Pons (tissue), 1 donor: ENCODE measurements around the gene AFDN.

Experiments
- DNase-seq: peaks from one replicate; pipeline ENCODE4 v3.0.0-alpha.2; 2016; ENCODE audit warnings: low spot score

Gene AFDN

DNA sequence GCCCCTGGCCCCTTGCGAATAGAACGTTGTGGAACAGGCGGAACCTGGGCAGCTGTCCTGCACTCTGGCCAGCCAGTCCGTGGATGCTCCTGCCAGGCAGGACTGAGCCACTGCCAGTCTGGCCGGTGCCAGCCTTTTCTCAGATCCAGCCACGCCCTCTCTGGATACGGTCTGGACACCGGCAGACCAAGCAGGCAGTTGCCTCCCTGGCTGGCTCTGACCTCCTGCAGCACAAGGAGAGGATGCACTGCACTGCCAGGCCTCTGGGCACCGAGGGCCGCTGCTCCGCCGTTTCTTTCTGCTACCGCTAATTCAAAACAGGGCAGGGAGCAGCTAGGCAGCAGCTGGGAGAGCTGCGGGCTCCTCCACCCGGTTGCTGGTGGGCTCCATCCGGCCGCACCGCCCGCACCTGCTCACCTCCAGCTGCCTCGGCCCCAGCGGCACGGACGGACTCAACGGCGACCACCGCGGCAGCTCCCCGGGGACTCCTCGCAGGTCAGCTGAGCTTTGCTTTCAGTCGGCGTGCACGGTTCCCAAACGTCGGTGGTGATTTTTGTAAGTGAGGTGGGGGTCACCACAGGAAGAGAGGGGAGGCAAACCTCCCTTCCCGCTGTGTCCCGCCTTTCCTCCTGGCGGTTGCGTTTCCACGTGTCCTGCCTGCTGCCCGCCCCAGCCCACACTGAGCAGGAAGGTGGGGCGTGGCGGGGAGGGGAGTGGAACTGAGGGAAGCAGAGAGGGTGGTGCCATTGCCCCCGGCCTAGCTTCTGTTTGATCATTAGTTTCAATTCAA, 30.3 kb upstream of the AFDN start:
- DNase-seq, result peak; percentile 41

DNA sequence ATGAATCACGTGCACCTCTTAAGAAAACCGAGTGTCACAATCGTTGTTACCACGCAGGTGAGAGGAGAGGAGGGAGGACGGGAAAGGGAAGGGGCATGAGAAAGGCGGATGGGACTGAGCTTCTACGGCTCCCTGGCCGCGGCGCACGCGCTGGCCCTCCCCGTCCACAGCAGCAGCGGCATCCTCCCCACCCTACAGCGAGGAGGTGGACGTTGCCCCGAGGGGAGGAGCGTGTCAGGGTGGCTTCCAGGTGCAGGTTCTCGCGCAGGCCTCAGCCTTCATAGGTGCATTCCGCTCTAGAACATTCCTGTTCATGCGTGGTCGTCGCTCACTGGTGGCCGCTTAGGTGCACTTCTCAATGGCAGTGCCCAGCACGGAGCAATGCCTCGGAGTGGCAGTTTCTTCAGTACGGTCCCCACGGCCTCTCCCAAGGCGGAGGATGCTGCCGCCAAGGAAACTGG, 29.7 kb upstream of the AFDN start:
- no peak for DNase-seq

- no peak for DNase-seq
Observed at GRCh38 chr6:167797476-167798265, 29.0 kb upstream of the AFDN start.

GRCh38 chr6:167798453-167798852, 28.3 kb upstream of the AFDN start:
- no peak for DNase-seq

GRCh38 chr6:167799033-167799821, 27.5 kb upstream of the AFDN start:
- DNase-seq, result peak; percentile 40

GRCh38 chr6:167800549-167800948, 26.2 kb upstream of the AFDN start:
- no peak for DNase-seq

- DNase-seq, result no peak
Observed at GRCh38 chr6:167801263-167801662, 25.4 kb upstream of the AFDN start.

- no peak for DNase-seq
Observed at GRCh38 chr6:167802339-167802738, 24.4 kb upstream of the AFDN start.

DNA sequence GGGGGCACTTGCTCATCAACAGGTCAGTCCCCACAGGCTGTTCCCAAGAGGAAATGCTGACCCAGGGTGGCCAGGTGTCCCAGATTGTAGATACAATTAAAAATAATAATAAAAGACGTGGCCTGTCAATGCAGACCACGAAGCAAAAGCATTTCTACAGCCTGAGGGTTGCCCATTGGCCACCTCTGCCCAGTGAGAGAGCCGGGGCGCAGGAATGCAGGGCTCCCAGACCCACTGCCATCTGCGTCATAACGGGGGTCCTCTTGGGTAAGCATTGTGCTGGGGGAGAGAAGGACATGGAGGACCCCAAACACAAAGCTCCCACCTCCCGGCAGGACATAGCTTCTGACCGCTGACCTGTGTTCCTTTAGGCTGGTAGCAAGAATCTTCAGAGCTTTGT, 22.9 kb upstream of the AFDN start:
- no peak for DNase-seq

- no peak for DNase-seq
Observed at GRCh38 chr6:167804281-167805013, 22.3 kb upstream of the AFDN start.

DNA sequence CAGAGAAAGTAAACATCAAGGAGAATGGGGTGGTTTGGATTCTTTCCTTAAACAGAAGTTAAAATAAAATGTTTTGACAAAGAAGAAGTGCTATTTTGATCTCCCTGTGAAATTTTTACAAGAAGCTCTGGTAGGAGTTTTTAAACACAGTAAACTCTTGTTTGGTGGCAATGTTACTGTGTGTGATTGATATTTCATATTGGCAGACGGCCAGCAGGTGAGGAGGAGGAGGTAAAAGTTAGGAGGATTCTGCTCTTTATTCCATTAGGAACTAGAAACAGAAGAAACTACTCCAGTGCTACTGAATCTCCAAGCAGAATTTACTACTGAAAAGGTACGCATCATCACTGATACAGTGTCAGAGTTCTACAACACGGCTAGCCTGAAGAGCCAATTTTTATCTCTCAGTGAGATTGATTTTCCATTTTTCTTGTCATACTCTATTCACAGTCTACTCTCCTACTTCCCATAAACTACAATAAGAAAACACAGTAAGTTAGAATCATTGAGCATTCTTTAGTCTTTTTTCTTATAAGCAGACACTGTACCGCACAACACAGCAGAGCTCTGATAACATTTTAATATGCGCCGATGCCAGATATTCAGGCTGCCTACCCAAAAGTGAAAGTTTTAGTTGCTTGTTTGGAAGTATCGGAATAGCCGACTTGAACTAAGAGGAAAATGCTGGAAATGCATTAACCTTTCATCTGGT, 21.2 kb upstream of the AFDN start:
- DNase-seq, result no peak

- DNase-seq, result no peak
Observed at GRCh38 chr6:167806061-167806700, 20.5 kb upstream of the AFDN start.

DNA sequence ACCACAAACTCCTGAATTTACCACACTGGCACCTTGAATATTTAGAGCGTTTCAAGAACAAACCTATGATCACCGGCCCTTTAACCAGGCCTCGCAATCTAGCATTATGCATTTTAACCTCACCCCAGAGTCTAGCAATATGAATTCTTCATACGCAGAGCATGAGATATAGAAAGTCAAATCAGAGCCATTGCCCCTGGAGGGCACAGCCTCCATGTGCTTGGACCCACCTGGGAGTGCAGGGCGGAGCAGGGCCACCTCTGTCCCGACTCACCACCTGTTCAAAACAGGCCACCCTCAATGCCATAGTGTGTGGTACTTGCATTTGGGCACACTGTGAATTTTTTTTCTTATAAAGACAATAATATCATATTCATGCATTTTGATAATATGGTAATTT, 19.5 kb upstream of the AFDN start:
- DNase-seq, result no peak

DNA sequence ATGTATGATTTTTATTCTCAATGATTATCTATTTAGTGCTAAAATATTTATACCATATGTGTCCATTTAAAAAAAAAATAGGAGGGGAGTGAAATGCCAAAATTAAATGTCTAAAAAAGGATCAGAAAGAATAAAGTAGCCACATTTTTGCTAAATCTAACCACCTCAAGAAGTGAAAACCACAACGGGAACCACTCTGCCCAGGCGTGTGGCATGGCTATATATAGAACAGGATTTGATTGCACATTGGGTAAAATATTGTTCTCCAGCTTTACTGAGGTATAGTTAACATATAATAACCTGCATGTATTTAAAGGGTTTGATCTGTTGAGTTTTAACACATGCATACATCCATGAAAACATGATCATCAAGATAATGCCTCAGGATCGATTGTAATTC, 19.0 kb upstream of the AFDN start:
- no peak for DNase-seq

- DNase-seq, result no peak
Observed at GRCh38 chr6:167811040-167811439, 15.7 kb upstream of the AFDN start.

DNA sequence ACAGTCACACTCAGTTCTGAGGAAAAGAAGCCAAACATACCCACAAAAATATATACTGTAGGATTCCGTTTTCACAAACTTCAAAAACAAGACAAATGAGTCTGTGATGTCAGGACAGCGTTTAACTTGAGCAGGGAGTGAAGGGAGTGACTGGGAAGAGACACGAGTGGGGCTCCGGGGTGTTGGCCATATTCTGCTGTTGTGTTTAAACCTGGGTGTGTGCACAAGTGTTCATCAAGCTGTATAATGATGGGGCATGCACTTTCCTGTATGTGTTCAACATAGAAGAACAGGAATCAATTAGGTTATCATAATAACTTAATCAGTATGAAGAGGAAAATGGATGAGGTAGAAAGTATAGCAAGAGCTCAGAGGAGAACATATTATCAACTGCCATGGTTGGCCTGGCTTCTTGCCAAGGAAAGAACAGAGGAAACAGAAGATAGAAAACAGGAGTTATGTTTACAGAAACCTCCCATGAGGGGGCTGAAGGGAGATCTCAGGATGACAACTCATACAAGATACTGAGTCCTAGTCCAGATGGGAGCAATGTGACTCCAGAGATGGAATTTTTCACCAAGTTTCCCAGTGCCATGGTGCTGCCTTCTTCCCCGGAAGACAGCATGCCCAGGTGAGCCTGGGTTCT, 15.1 kb upstream of the AFDN start:
- no peak for DNase-seq

DNA sequence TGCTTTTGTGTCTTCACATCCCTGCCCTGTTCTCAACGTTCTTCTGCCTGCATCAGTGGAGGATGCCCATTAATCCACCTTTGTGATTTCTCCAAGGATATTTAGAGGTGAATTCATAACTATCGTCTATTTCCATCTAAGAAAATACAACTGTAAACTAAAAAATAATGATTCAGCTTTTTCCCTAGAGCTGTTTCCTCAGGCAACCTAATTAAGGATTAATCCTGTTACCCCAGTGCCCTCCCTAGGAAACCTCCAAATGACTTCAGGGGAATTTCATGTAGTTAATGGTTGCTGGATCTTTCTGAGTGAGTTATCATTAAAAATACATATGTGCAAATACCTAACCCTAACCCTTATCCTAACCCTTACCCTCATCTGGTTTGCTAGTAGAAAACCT, 14.6 kb upstream of the AFDN start:
- no peak for DNase-seq

DNA sequence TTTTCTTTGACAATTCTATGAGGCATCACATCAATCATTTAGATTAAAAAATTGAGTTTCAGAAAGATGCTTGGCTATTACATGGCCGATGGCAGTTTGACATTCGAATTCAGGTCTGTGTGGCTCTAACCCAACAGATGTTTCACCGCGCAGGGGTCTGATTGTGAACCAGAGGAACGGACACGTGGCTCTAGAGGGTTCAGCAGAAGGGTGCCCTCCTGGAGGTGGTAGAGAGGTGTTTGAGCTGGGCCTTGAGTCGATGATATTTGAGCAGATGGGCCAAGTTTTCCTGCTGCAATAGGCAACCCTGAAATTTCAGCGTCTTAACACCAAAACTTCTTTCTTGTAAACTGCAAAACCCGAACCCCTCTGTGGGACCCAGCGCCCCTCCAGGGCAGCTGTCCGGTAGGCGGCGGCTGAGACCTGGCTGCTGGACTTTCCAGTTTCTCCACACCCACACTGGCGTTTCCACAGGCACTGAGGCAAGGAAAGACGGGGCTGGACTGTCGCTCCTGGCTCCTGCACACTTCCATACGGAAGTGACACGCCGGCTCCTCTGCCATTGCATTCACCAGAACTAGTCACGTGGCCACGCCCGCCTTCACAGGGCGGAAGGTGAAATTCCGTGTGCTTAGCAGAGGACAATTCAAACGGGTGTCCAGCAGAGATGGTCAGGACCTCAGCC, 11.3 kb upstream of the AFDN start:
- no peak for DNase-seq

DNA sequence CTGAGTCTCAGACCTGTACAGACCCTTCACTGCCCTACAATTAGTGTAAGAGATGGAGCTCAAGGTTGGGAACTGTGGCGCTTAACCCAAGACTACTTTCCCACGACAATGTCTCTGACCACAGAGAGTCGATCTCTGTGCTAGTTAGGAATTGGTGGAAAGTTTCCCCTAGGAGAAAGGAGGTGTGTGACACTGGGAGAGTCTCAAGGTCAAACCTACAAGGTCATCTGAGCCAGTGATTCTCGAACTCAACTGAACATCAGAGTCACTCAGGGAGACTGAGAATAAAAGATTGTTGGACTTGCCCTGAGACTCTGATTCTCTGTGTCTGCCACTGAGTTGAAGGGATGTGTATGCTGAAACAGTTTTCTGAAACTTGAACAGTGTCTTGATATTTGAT, 9.7 kb upstream of the AFDN start:
- DNase-seq, result no peak

DNA sequence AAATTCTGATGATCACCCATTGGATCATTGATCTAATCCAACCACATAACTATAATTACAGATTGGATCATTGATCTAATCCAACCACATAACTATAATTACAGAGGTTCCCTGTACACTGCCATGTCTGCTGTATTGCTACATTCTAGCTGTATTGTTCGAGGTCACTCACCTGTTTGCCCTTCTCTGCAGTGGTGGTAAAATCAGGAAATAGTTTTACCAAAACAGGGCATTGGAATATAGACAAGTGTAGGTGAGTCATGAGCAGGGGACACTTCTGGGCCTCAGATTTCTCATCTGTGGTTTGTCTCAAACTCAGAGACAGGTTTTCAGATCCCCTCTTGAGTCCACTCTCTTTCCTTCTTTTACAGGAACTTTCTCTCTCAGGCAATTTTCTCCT, 9.0 kb upstream of the AFDN start:
- no peak for DNase-seq
